A549 treated with DMSO at 1 μM for 4 hours (cell line): ENCODE data around the gene DENND10. TPM values are rescaled to one million over a fixed set of nuclear protein-coding genes. Genes with fewer than 3 reads are reported as not detected.

ENCODE experiments used
- total RNA-seq: library from RNA; stranded (reverse); fragments of 200-300 nt; extraction: Qiagen RNA extraction; gene quantifications from 5 replicates; pipeline ENCODE4 v1.2.3, GENCODE V29; 2022; ENCODE audit warnings: low read depth

Gene DENND10
- 47.7 to 60.1 TPM (median 58.7 TPM) in 5 replicates for total RNA-seq

GRCh38 chr10:119103903-119104653 lies at the start of gene DENND10:
Gene DENND10 (plus strand): TSS chr10:119104113. CDS start chr10:119104143, 30 bp downstream.

GRCh38 chr10:119080521-119081259 lies 23.2 kb upstream of the DENND10 start, which contains the start of gene EIF3A:
Gene EIF3A (minus strand): TSS chr10:119080817. CDS start chr10:119080676, 141 bp downstream.

GRCh38 chr10:119165171-119166117 lies 61.5 kb downstream of the DENND10 start, which contains the start of gene SFXN4:
Gene SFXN4 (minus strand): TSS chr10:119165714. CDS start chr10:119165647, 67 bp downstream.

GRCh38 chr10:119178372-119179119 lies 74.6 kb downstream of the DENND10 start, which contains the start of gene PRDX3:
Gene PRDX3 (minus strand): TSS chr10:119178812. CDS start chr10:119178790, 22 bp downstream.

Other genes with a start within 250 kb of the DENND10 start
- 2.4 to 3.1 TPM (median 2.8 TPM) in 5 replicates for gene NANOS1, start 74.4 kb upstream of the DENND10 start, total RNA-seq
- gene EIF3A, start 23.3 kb upstream of the DENND10 start, total RNA-seq: 136 to 163 TPM (median 156 TPM) in 5 replicates
- gene SFXN4, start 61.6 kb downstream of the DENND10 start, total RNA-seq: 46.0 to 53.8 TPM (median 51.0 TPM) in 5 replicates
- 281 to 353 TPM (median 322 TPM) in 5 replicates for gene PRDX3, start 74.7 kb downstream of the DENND10 start, total RNA-seq
- 11.3 to 14.6 TPM (median 13.4 TPM) in 5 replicates for gene GRK5, start 103.5 kb downstream of the DENND10 start, total RNA-seq